Measurements from ENCODE around the gene PTPN7.
"Not testable (repeated sequence)": the region's sequence is repeated elsewhere in the genome, so short reads cannot be mapped to it uniquely, and the experiment has no call there.

The PTPN7 gene

GRCh38 chr1:202129453-202130296, 30.7 kb downstream of the PTPN7 start:
- TF ChIP-seq ZNF274 (IDR thresholded peaks at IDR 0.05; ENCODE audit: low read depth, low read length): no peak
- H3K4me3 ChIP-seq (ENCODE audit: low read length): no peak overlapping the region

GRCh38 chr1:202127836-202128622, 32.4 kb downstream of the PTPN7 start:
- H3K4me3 ChIP-seq (ENCODE audit: low read length): no peak overlapping the region
- TF ChIP-seq ZNF274 (IDR thresholded peaks at IDR 0.05; ENCODE audit: low read depth, low read length): no peak

- no peak overlapping the region for H3K4me3 ChIP-seq (ENCODE audit: low read length)
- no peak for TF ChIP-seq ZNF274 (IDR thresholded peaks at IDR 0.05; ENCODE audit: low read depth, low read length)
Measured at GRCh38 chr1:202127061-202127460, 33.3 kb downstream of the PTPN7 start.

- no peak for TF ChIP-seq ZNF274 (IDR thresholded peaks at IDR 0.05; ENCODE audit: low read depth, low read length)
- H3K4me3 ChIP-seq (ENCODE audit: low read length): no peak overlapping the region
Measured at GRCh38 chr1:202126426-202126825, 34.0 kb downstream of the PTPN7 start.

- H3K4me3 ChIP-seq (ENCODE audit: low read length): no peak overlapping the region
- TF ChIP-seq ZNF274 (IDR thresholded peaks at IDR 0.05; ENCODE audit: low read depth, low read length): no peak
Measured at GRCh38 chr1:202125611-202126010, 34.8 kb downstream of the PTPN7 start.

GRCh38 chr1:202124142-202124541, 36.3 kb downstream of the PTPN7 start:
- no peak for TF ChIP-seq ZNF274 (IDR thresholded peaks at IDR 0.05; ENCODE audit: low read depth, low read length)
- H3K4me3 ChIP-seq (ENCODE audit: low read length): no peak overlapping the region

GRCh38 chr1:202123336-202123813, 37.0 kb downstream of the PTPN7 start:
- TF ChIP-seq ZNF274 (IDR thresholded peaks at IDR 0.05; ENCODE audit: low read depth, low read length): no peak
- no peak overlapping the region for H3K4me3 ChIP-seq (ENCODE audit: low read length)

GRCh38 chr1:202122639-202123335, 37.6 kb downstream of the PTPN7 start, which contains the start of gene GPR37L1:
TSS of gene GPR37L1 (plus strand) at chr1:202122917. CDS start at chr1:202122964, 47 bp downstream.
- H3K4me3 ChIP-seq (ENCODE audit: low read length): no peak within 1 kb of the TSS
- TF ChIP-seq ZNF274 (IDR thresholded peaks at IDR 0.05; ENCODE audit: low read depth, low read length): no peak

- no peak overlapping the region for H3K4me3 ChIP-seq (ENCODE audit: low read length)
- TF ChIP-seq ZNF274 (IDR thresholded peaks at IDR 0.05; ENCODE audit: low read depth, low read length): no peak
Measured at GRCh38 chr1:202121006-202121405, 39.4 kb downstream of the PTPN7 start.

- H3K4me3 ChIP-seq (ENCODE audit: low read length): no peak overlapping the region
- no peak for TF ChIP-seq ZNF274 (IDR thresholded peaks at IDR 0.05; ENCODE audit: low read depth, low read length)
Measured at GRCh38 chr1:202117898-202118371, 42.5 kb downstream of the PTPN7 start.

GRCh38 chr1:202116287-202116686, 44.1 kb downstream of the PTPN7 start:
- H3K4me3 ChIP-seq (ENCODE audit: low read length): no peak overlapping the region
- TF ChIP-seq ZNF274 (IDR thresholded peaks at IDR 0.05; ENCODE audit: low read depth, low read length): no peak

- no peak for TF ChIP-seq ZNF274 (IDR thresholded peaks at IDR 0.05; ENCODE audit: low read depth, low read length)
- no peak overlapping the region for H3K4me3 ChIP-seq (ENCODE audit: low read length)
Measured at GRCh38 chr1:202113690-202114300, 46.6 kb downstream of the PTPN7 start.

- no peak for TF ChIP-seq ZNF274 (IDR thresholded peaks at IDR 0.05; ENCODE audit: low read depth, low read length)
- no peak overlapping the region for H3K4me3 ChIP-seq (ENCODE audit: low read length)
Measured at GRCh38 chr1:202112859-202113689, 47.3 kb downstream of the PTPN7 start.

GRCh38 chr1:202111589-202111988, 48.8 kb downstream of the PTPN7 start:
- H3K4me3 ChIP-seq (ENCODE audit: low read length): not testable (repeated sequence)

Measured in GM08714 (cell line).